HepG2 (cell line): ENCODE results near the gene PIK3R1. TPM values are rescaled to one million over a fixed set of nuclear protein-coding genes. Genes with fewer than 3 reads are reported as not detected.

ENCODE experiments used
- ATAC-seq: fragments of 200-7000 bp; cut with Tn5 transposase; 3 replicates; pipeline ENCODE4 v1.9.1; 2020; ENCODE audit warnings: mild to moderate bottlenecking, moderate library complexity
- BruUV-seq: library from RNA; stranded (reverse); fragments of 400-500 nt; replicated peaks from 2 replicates; lab custom pipeline; 2021; lab: Mats Ljungman, UMichigan
- CTCF ChIA-PET: fragments of 300-600 bp; formaldehyde crosslinking; extraction: SDS; loops from one replicate; lab custom pipeline; 2021; ENCODE audit warnings: low total read pairs, inconsistent platforms, low intra/inter-chr PET ratio; lab: Yijun Ruan, JAX
- POLR2A ChIA-PET: fragments of 350-600 bp; sonication (Branson Sonifier 250); formaldehyde crosslinking; loops from one replicate; lab custom pipeline; 2020; ENCODE audit warnings: antibody characterized with exemption, inconsistent platforms; lab: Yijun Ruan, JAX
- DNase-seq: peaks from one replicate; pipeline ENCODE4 v3.0.0-alpha.2; 2015; ENCODE audit warnings: low spot score
- FAIRE-seq: peaks from 3 replicates; lab custom pipeline; 2011; peaks lifted over from hg19 to GRCh38; lab: Jason Lieb, UNC
- H2AFZ ChIP-seq: one replicate; pipeline ENCODE4 v1.6.1; 2011; ENCODE audit warnings: low read length, inconsistent platforms
- H3K27ac ChIP-seq: fragments of 300-600 bp; 3 replicates; pipeline ENCODE4 v1.8.0; 2011; ENCODE audit warnings: mixed run types, mild to moderate bottlenecking, mixed read lengths, low read length, inconsistent platforms; ENCODE audit not compliant: insufficient read depth; ENCODE audit errors: extremely low read length
- H3K27me3 ChIP-seq, 2 experiments: fragments of 200-600 bp in 1 of 2; 2 replicates in 1 of 2; 3 replicates in 1 of 2; pipeline versions ENCODE4 v1.6.0 to v1.8.0; 2011; ENCODE audit warnings: low read length in 2 of 2, mild to moderate bottlenecking in 2 of 2, moderate library complexity in 2 of 2, inconsistent platforms in 1 of 2; ENCODE audit not compliant: insufficient read depth in 2 of 2, control insufficient read depth in 1 of 2
- H3K36me3 ChIP-seq, 2 experiments: fragments of 200-600 bp in 1 of 2; replicated peaks in 1 of 2; 2 replicates in 1 of 2; 3 replicates in 1 of 2; pipeline versions ENCODE4 v1.5.1 to v1.8.0; 2011; ENCODE audit warnings: low read length in 2 of 2, inconsistent platforms in 1 of 2; ENCODE audit not compliant: insufficient read depth in 2 of 2, control insufficient read depth in 1 of 2
- H3K4me1 ChIP-seq: 2 replicates; pipeline ENCODE4 v1.5.1; 2012; ENCODE audit warnings: low read length, inconsistent platforms; ENCODE audit not compliant: insufficient read depth
- H3K4me2 ChIP-seq: 2 replicates; pipeline ENCODE4 v1.6.0; 2011; ENCODE audit warnings: low read depth, low read length, inconsistent platforms
- H3K4me3 ChIP-seq, 3 experiments: fragments of 200-600 bp in 1 of 3; sonication (generic), shearing (Covaris generic) in 1 of 3; replicated peaks in 1 of 3; 2 replicates each; pipeline ENCODE4 v1.5.1; 2011 to 2016; ENCODE audit warnings: low read length in 3 of 3, inconsistent platforms in 2 of 3, low read depth in 2 of 3, mild to moderate bottlenecking in 2 of 3, control low read depth in 1 of 3, mixed read lengths in 1 of 3; ENCODE audit not compliant: insufficient read depth in 1 of 3
- H3K79me2 ChIP-seq: one replicate; pipeline ENCODE4 v1.6.1; 2011; ENCODE audit warnings: low read length, inconsistent platforms; ENCODE audit not compliant: insufficient read depth
- H3K9ac ChIP-seq: 2 replicates; pipeline ENCODE4 v1.6.0; 2011; ENCODE audit warnings: mild to moderate bottlenecking, low read depth, low read length, inconsistent platforms; ENCODE audit not compliant: insufficient read depth
- H3K9me3 ChIP-seq: 2 replicates; pipeline ENCODE4 v1.5.1; 2012; ENCODE audit warnings: mild to moderate bottlenecking, low read length
- H4K20me1 ChIP-seq: 2 replicates; pipeline ENCODE4 v1.6.0; 2011; ENCODE audit warnings: inconsistent platforms, mild to moderate bottlenecking, low read length, moderate library complexity; ENCODE audit not compliant: insufficient read depth
- BORCS8-MEF2B ChIP-seq: sonication (generic); formaldehyde crosslinking; IDR thresholded peaks from 2 replicates; pipeline ENCODE4 v1.8.0; 2022; ENCODE audit warnings: mild to moderate bottlenecking, missing genetic modification reagents
- CREB1 ChIP-seq, 2 experiments: fragments of 450-650 bp in 1 of 2; IDR thresholded peaks; 2 replicates each; pipeline ENCODE4 v1.6.1; 2016 to 2017; ENCODE audit warnings: control low read depth in 1 of 2, mild to moderate bottlenecking in 1 of 2, missing compliant biosample characterization in 1 of 2, missing genetic modification characterization in 1 of 2
- HCFC1 ChIP-seq: fragments of 150-350 bp; IDR thresholded peaks from 2 replicates; pipeline ENCODE4 v1.6.1; 2014; ENCODE audit warnings: low read depth, low read length
- ISL2 ChIP-seq: sonication (generic); formaldehyde crosslinking; IDR thresholded peaks from 2 replicates; pipeline ENCODE4 v1.5.0; 2020; ENCODE audit warnings: missing genetic modification reagents
- NCOR1 ChIP-seq: fragments of 200-600 bp; sonication (generic); IDR thresholded peaks from 2 replicates; pipeline ENCODE4 v1.7.0; 2017; ENCODE audit warnings: antibody characterized with exemption, low read length, borderline replicate concordance
- RBM22 ChIP-seq: fragments of 200-400 bp; formaldehyde crosslinking; optimal IDR thresholded peaks from 2 replicates; pipeline ENCODE3; 2017; ENCODE audit warnings: mild to moderate bottlenecking, low read length, moderate library complexity
- REXO4 ChIP-seq: sonication (generic); formaldehyde crosslinking; IDR thresholded peaks from 2 replicates; pipeline ENCODE4 v1.8.0; 2022; ENCODE audit warnings: missing genetic modification reagents, mild to moderate bottlenecking, borderline replicate concordance
- ZFX ChIP-seq: sonication (generic); formaldehyde crosslinking; IDR thresholded peaks from 2 replicates; pipeline ENCODE4 v1.4.0; 2020; ENCODE audit warnings: mild to moderate bottlenecking, low read depth, missing genetic modification reagents, moderate library complexity
- ZNF569 ChIP-seq: sonication (generic); formaldehyde crosslinking; IDR thresholded peaks from 2 replicates; pipeline ENCODE4 v1.5.0; 2020; ENCODE audit warnings: mild to moderate bottlenecking, missing genetic modification reagents, moderate library complexity, borderline replicate concordance
- ZNF775 ChIP-seq: sonication (generic); formaldehyde crosslinking; IDR thresholded peaks from 2 replicates; pipeline ENCODE4 v1.4.0; 2020; ENCODE audit warnings: missing genetic modification reagents, mild to moderate bottlenecking, moderate library complexity, borderline replicate concordance
- WGBS: methylation state at CpG from one replicate; pipeline ENCODE4 v1.1.6; 2017; ENCODE audit warnings: low lambda C conversion rate; 5-methylcytosine and 5-hydroxymethylcytosine counted together
- in situ Hi-C: cut with HindIII; loops from 2 replicates; pipeline ENCODE4 v1.10.0; 2017; ENCODE audit warnings: low pct_unique_long_range_greater_than_20kb; ENCODE audit not compliant: extremely low pct_ligation_motif_present
- intact Hi-C: fragments of 100-400 bp; cut with micrococcal nuclease; formaldehyde crosslinking; loops from one replicate; pipeline ENCODE4 v1.10.0; 2022; ENCODE audit not compliant: unreplicated experiment
- polyA plus RNA-seq, 8 experiments: library from polyadenylated mRNA; depleted of rRNA in 3 of 8; stranded (reverse) in 7 of 8; unstranded in 1 of 8; fragments of >200 nt; fragmentation: Illumina TruSeq in 4 of 8; extraction: Trizol in 4 of 8; gene quantifications; 2 replicates each; pipeline versions ENCODE4 v1.2.1 to v1.2.3, GENCODE V29; 2011 to 2016; ENCODE audit warnings: low read depth in 4 of 8, missing spikeins in 1 of 8, mixed read lengths in 1 of 8; ENCODE audit not compliant: insufficient read depth in 1 of 8
- total RNA-seq, 5 experiments: library from RNA; depleted of rRNA; stranded (reverse); fragments of >200 nt; fragmentation: Illumina TruSeq; extraction: Trizol; gene quantifications; 2 replicates each; pipeline ENCODE4 v1.2.3, GENCODE V29; 2016; ENCODE audit warnings: low read depth in 1 of 5
- TF ChIP-seq, protein P1 (sequence below): sonication (generic); formaldehyde crosslinking; IDR thresholded peaks from 2 replicates; pipeline ENCODE4 v1.5.1; 2020; ENCODE audit warnings: mild to moderate bottlenecking, missing genetic modification reagents
- TF ChIP-seq, protein P2 (sequence below): sonication (generic); formaldehyde crosslinking; conservative IDR thresholded peaks from 2 replicates; pipeline ENCODE4 v1.8.0; 2022; ENCODE audit warnings: mild to moderate bottlenecking, moderate library complexity, missing genetic modification reagents
- TF ChIP-seq, protein P3 (sequence below): sonication (generic); formaldehyde crosslinking; IDR thresholded peaks from 2 replicates; pipeline ENCODE4 v1.8.0; 2022; ENCODE audit warnings: mild to moderate bottlenecking, missing genetic modification reagents, borderline replicate concordance

Gene PIK3R1
- total and polyA plus RNA-seq, 2 of the 13 experiments (the other 11 are each of a cell fraction or from before 2014, with no cell fraction given): 8.4 to 21.3 TPM

DNA sequence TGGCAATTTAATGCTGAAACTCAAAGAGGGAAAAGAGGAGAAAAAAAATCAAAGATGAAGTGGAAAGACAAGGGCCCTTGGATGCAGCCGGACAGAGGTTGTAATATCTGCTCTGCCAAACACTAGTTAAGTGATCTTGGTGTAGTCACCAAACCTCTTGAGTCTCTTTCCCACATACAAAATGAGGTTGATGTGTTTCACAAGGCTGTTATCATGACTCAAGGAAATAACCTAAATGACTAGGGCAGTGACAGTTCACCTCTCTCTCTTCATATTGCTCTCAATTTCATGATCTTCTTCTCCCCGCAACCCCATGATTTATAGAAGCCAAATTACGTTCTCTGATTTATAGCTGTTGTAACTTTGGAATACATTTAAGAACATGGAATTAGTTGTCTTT lies 44.9 kb downstream of the PIK3R1 start:
- no peak for DNase-seq
- no peak overlapping the region for H3K4me3 ChIP-seq
- H3K36me3 ChIP-seq: 0 out of 5 replicates have a peak, but pooled peaks cover 0 to 6% of the 10 kb centered on the region in 2 experiments
- TF ChIP-seq ZNF569 (CRISPR knock-in tag) (no peak), HCFC1 (no peak), ZFX (CRISPR knock-in tag) (no peak), ISL2 (CRISPR knock-in tag) (no peak), NCOR1 (no peak), BORCS8-MEF2B (CRISPR knock-in tag) (no peak), ZNF775 (no peak), RBM22 (no peak), REXO4 (CRISPR knock-in tag) (no peak), CREB1 (IDR thresholded peaks at IDR 0.05) (no peak), CREB1 (CRISPR knock-in tag; IDR thresholded peaks at IDR 0.05) (no peak)
- TF ChIP-seq, protein P1, sequence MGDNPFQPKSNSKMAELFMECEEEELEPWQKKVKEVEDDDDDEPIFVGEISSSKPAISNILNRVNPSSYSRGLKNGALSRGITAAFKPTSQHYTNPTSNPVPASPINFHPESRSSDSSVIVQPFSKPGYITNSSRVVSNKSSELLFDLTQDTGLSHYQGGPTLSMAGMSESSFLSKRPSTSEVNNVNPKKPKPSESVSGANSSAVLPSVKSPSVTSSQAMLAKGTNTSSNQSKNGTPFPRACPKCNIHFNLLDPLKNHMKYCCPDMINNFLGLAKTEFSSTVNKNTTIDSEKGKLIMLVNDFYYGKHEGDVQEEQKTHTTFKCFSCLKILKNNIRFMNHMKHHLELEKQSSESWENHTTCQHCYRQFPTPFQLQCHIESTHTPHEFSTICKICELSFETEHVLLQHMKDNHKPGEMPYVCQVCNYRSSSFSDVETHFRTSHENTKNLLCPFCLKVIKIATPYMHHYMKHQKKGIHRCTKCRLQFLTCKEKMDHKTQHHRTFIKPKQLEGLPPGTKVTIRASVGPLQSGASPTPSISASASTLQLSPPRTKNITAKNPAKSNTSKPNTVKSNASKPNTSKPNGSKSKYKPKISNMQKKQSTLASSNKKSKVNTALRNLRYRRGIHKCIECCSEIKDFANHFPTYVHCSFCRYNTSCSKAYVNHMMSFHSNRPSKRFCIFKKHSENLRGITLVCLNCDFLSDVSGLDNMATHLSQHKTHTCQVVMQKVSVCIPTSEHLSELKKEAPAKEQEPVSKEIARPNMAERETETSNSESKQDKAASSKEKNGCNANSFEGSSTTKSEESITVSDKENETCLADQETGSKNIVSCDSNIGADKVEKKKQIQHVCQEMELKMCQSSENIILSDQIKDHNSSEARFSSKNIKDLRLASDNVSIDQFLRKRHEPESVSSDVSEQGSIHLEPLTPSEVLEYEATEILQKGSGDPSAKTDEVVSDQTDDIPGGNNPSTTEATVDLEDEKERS (CRISPR knock-in tag): no peak
- TF ChIP-seq, protein P2, sequence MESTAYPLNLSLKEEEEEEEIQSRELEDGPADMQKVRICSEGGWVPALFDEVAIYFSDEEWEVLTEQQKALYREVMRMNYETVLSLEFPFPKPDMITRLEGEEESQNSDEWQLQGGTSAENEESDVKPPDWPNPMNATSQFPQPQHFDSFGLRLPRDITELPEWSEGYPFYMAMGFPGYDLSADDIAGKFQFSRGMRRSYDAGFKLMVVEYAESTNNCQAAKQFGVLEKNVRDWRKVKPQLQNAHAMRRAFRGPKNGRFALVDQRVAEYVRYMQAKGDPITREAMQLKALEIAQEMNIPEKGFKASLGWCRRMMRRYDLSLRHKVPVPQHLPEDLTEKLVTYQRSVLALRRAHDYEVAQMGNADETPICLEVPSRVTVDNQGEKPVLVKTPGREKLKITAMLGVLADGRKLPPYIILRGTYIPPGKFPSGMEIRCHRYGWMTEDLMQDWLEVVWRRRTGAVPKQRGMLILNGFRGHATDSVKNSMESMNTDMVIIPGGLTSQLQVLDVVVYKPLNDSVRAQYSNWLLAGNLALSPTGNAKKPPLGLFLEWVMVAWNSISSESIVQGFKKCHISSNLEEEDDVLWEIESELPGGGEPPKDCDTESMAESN (CRISPR knock-in tag): no peak
- TF ChIP-seq, protein P3, sequence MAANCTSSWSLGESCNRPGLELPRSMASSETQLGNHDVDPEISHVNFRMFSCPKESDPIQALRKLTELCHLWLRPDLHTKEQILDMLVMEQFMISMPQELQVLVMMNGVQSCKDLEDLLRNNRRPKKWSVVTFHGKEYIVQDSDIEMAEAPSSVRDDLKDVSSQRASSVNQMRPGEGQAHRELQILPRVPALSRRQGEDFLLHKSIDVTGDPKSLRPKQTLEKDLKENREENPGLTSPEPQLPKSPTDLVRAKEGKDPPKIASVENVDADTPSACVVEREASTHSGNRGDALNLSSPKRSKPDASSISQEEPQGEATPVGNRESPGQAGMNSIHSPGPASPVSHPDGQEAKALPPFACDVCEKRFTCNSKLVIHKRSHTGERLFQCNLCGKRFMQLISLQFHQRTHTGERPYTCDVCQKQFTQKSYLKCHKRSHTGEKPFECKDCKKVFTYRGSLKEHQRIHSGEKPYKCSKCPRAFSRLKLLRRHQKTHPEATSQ: no peak
- ChIA-PET CTCF (no interaction called here), POLR2A (no interaction called here)
- WGBS: 100% methylated on average over 3 of the region's 3 CpGs
- H3K4me1 ChIP-seq: peaks cover 36% of the 10 kb centered on the region
- H3K27ac ChIP-seq: no peak overlapping the region
- intact Hi-C loops (no loop called here), in situ Hi-C loops (no loop called here)
- H3K9me3 ChIP-seq: no peaks in the 10 kb centered on the region
- no peak overlapping the region for H3K4me2 ChIP-seq
- H3K27me3 ChIP-seq: no peaks in the 10 kb centered on the region
- H4K20me1 ChIP-seq: no peaks in the 10 kb centered on the region; the same call in 1 of the 2 replicates
- FAIRE-seq: no peak
- H3K79me2 ChIP-seq: peaks cover 32% of the 10 kb centered on the region
- H3K9ac ChIP-seq: no peak overlapping the region
- H2AFZ ChIP-seq: no peak overlapping the region
- no TSS peak for BruUV-seq
- no peak for ATAC-seq
